Measurements from ENCODE around the gene RAF1.

GRCh38 chr3:12613250-12613649 is 50.7 kb downstream of the RAF1 start:
- TF ChIP-seq, protein P1, sequence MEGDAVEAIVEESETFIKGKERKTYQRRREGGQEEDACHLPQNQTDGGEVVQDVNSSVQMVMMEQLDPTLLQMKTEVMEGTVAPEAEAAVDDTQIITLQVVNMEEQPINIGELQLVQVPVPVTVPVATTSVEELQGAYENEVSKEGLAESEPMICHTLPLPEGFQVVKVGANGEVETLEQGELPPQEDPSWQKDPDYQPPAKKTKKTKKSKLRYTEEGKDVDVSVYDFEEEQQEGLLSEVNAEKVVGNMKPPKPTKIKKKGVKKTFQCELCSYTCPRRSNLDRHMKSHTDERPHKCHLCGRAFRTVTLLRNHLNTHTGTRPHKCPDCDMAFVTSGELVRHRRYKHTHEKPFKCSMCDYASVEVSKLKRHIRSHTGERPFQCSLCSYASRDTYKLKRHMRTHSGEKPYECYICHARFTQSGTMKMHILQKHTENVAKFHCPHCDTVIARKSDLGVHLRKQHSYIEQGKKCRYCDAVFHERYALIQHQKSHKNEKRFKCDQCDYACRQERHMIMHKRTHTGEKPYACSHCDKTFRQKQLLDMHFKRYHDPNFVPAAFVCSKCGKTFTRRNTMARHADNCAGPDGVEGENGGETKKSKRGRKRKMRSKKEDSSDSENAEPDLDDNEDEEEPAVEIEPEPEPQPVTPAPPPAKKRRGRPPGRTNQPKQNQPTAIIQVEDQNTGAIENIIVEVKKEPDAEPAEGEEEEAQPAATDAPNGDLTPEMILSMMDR (IDR thresholded peaks at IDR 0.05) = no peak
- TF ChIP-seq EZH2 (IDR thresholded peaks at IDR 0.05) (no peak), EZH2phosphoT487 (IDR thresholded peaks at IDR 0.05) (no peak)

All from neural progenitor cell (in vitro differentiated cells).